HL-60 (cell line): ENCODE results near the gene ABCG8.

Experiments
- DNase-seq, 2 experiments: peaks; one replicate each; pipeline ENCODE4 v3.0.0-alpha.2; 2010 to 2020; ENCODE audit warnings: low read depth in 1 of 2, low spot score in 1 of 2
- H3K27ac ChIP-seq: fragments of 250-450 bp; sonication (Bioruptor Pico); replicated peaks from 2 replicates; pipeline ENCODE4 v1.5.1; 2020; ENCODE audit warnings: mild to moderate bottlenecking, moderate library complexity
- H3K27me3 ChIP-seq: fragments of 250-450 bp; sonication (Bioruptor Pico); 2 replicates; pipeline ENCODE4 v1.5.1; 2021; ENCODE audit warnings: mild to moderate bottlenecking, moderate library complexity; ENCODE audit not compliant: insufficient read depth, poor library complexity, severe bottlenecking
- H3K4me3 ChIP-seq: replicated peaks from 2 replicates; pipeline ENCODE4 v1.5.1; 2011; ENCODE audit warnings: mild to moderate bottlenecking, control low read depth, low read length; ENCODE audit not compliant: insufficient read depth
- CTCF ChIP-seq: IDR thresholded peaks from one replicate; pipeline ENCODE4 v1.5.1; 2011; ENCODE audit warnings: low read length, control low read depth, inconsistent platforms; ENCODE audit not compliant: insufficient read depth
- GABPA ChIP-seq: IDR thresholded peaks from 2 replicates; pipeline ENCODE4 v1.6.1; 2012; ENCODE audit warnings: low read depth
- POLR2AphosphoS5 ChIP-seq: IDR thresholded peaks from 2 replicates; pipeline ENCODE4 v1.6.1; 2012; ENCODE audit warnings: low read depth
- SPI1 ChIP-seq: IDR thresholded peaks from 2 replicates; pipeline ENCODE4 v1.6.1; 2012; ENCODE audit warnings: low read depth, mild to moderate bottlenecking, borderline replicate concordance
- TF ChIP-seq, protein P1 (sequence below): IDR thresholded peaks from 2 replicates; pipeline ENCODE4 v1.6.1; 2012; ENCODE audit warnings: low read depth; ENCODE audit not compliant: insufficient replicate concordance

Gene ABCG8

GRCh38 chr2:43803113-43803512 is 35.7 kb upstream of the ABCG8 start:
- Histone ChIP-seq H3K4me3 (no peak overlapping the region), H3K27me3 (no peaks in the 10 kb centered on the region), H3K27ac (no peak overlapping the region)
- TF ChIP-seq, protein P1, sequence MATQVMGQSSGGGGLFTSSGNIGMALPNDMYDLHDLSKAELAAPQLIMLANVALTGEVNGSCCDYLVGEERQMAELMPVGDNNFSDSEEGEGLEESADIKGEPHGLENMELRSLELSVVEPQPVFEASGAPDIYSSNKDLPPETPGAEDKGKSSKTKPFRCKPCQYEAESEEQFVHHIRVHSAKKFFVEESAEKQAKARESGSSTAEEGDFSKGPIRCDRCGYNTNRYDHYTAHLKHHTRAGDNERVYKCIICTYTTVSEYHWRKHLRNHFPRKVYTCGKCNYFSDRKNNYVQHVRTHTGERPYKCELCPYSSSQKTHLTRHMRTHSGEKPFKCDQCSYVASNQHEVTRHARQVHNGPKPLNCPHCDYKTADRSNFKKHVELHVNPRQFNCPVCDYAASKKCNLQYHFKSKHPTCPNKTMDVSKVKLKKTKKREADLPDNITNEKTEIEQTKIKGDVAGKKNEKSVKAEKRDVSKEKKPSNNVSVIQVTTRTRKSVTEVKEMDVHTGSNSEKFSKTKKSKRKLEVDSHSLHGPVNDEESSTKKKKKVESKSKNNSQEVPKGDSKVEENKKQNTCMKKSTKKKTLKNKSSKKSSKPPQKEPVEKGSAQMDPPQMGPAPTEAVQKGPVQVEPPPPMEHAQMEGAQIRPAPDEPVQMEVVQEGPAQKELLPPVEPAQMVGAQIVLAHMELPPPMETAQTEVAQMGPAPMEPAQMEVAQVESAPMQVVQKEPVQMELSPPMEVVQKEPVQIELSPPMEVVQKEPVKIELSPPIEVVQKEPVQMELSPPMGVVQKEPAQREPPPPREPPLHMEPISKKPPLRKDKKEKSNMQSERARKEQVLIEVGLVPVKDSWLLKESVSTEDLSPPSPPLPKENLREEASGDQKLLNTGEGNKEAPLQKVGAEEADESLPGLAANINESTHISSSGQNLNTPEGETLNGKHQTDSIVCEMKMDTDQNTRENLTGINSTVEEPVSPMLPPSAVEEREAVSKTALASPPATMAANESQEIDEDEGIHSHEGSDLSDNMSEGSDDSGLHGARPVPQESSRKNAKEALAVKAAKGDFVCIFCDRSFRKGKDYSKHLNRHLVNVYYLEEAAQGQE = no peak
- TF ChIP-seq CTCF (no peak), POLR2AphosphoS5 (no peak), SPI1 (no peak), GABPA (no peak)
- no peak for DNase-seq

GRCh38 chr2:43806719-43807031 is 32.1 kb upstream of the ABCG8 start:
- Histone ChIP-seq H3K27ac (no peak overlapping the region), H3K4me3 (no peak overlapping the region), H3K27me3 (no peaks in the 10 kb centered on the region)
- no peak for DNase-seq
- TF ChIP-seq, protein P1 = no peak
- TF ChIP-seq SPI1 (no peak), POLR2AphosphoS5 (no peak), CTCF (no peak), GABPA (no peak)

- Histone ChIP-seq H3K4me3 (no peak overlapping the region), H3K27ac (no peak overlapping the region), H3K27me3 (no peaks in the 10 kb centered on the region)
- TF ChIP-seq GABPA (no peak), SPI1 (no peak), POLR2AphosphoS5 (no peak), CTCF (no peak)
- TF ChIP-seq, protein P1 = no peak
- no peak for DNase-seq
These were observed 28.3 kb upstream of the ABCG8 start for GRCh38 chr2:43810452-43810851.
